Measurements from ENCODE around the gene UGCG.

DNA sequence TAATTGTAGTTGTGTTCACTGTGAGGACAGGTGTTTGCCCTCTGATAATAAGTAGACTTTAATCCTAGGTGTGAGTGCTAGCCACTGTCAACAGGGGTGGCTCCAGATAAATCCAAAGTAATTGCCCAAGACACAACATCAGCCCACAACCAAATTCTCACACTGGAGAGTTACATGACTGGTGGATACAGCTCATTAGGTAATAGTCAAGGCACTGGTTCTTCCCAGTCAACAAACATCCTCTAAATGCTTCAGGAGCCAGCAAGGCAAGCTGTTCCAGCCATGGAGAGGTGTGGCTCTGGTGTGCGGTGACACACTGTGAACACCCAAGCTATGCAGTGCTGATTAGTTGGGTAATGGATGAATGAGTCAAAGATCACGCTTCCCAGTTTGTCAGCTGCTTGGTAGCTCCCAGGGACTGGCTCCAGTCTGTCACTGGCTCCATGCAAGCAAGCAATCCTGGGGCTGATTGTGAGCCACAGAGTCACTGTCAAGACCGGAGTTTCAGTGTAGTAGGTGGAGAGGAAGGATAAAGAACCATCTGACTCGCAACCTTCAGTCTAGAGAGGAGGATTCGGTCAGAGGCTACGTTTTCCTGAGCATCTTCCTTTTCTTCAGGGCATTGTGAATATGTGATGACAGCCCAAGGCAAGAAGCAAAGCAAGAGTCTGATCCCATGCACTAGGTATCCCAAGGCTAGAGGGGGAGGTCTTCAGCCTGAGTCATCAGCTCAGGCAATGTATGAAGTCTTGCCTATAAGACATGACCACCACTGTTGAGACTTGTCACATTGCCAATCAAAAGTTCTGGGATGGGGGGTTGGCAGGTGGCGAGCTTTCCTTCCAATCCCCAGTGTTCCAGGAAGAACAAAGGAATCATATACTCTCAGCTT lies 63.1 kb downstream of the UGCG start:
- TF ChIP-seq, protein P1, sequence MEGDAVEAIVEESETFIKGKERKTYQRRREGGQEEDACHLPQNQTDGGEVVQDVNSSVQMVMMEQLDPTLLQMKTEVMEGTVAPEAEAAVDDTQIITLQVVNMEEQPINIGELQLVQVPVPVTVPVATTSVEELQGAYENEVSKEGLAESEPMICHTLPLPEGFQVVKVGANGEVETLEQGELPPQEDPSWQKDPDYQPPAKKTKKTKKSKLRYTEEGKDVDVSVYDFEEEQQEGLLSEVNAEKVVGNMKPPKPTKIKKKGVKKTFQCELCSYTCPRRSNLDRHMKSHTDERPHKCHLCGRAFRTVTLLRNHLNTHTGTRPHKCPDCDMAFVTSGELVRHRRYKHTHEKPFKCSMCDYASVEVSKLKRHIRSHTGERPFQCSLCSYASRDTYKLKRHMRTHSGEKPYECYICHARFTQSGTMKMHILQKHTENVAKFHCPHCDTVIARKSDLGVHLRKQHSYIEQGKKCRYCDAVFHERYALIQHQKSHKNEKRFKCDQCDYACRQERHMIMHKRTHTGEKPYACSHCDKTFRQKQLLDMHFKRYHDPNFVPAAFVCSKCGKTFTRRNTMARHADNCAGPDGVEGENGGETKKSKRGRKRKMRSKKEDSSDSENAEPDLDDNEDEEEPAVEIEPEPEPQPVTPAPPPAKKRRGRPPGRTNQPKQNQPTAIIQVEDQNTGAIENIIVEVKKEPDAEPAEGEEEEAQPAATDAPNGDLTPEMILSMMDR (IDR thresholded peaks at IDR 0.05), result no peak
- no peak for TF ChIP-seq POLR2A (IDR thresholded peaks at IDR 0.05)

Data from esophagus squamous epithelium (tissue), 4 donors.